OCI-LY1 (cell line): Measurements from ENCODE around the gene ZBTB17.

ENCODE experiments used
- H2AFZ ChIP-seq: fragments of 200-600 bp; sonication (generic), shearing (Covaris generic); 2 replicates; pipeline ENCODE4 v1.6.0; 2014; ENCODE audit warnings: antibody characterized with exemption, mild to moderate bottlenecking, low read length
- H3F3A ChIP-seq: fragments of 200-600 bp; sonication (generic), shearing (Covaris generic); 2 replicates; pipeline ENCODE4 v1.6.0; 2014; ENCODE audit warnings: mild to moderate bottlenecking, antibody characterized with exemption, low read length, moderate library complexity; ENCODE audit not compliant: insufficient read depth
- H3K27ac ChIP-seq: fragments of 200-600 bp; sonication (generic); 2 replicates; pipeline ENCODE4 v1.5.1; 2014; ENCODE audit warnings: low read length, mixed run types, mild to moderate bottlenecking, low read depth; ENCODE audit not compliant: poor library complexity, severe bottlenecking
- H3K27me3 ChIP-seq: fragments of 200-600 bp; sonication (generic); 2 replicates; pipeline ENCODE4 v1.6.0; 2014; ENCODE audit warnings: antibody characterized with exemption, mild to moderate bottlenecking, low read length, moderate library complexity; ENCODE audit not compliant: insufficient read depth
- H3K36me3 ChIP-seq: fragments of 200-600 bp; sonication (generic); 2 replicates; pipeline ENCODE4 v1.6.1; 2014; ENCODE audit warnings: mild to moderate bottlenecking, antibody characterized with exemption, low read length, moderate library complexity, mixed read lengths; ENCODE audit not compliant: insufficient read depth
- H3K4me1 ChIP-seq: fragments of 200-600 bp; sonication (generic); 2 replicates; pipeline ENCODE4 v1.5.1; 2014; ENCODE audit warnings: mild to moderate bottlenecking, low read length, moderate library complexity; ENCODE audit not compliant: insufficient read depth, severe bottlenecking
- H3K4me2 ChIP-seq: fragments of 200-600 bp; sonication (generic), shearing (Covaris generic); 2 replicates; pipeline ENCODE4 v1.6.1; 2014; ENCODE audit warnings: low read length
- H3K4me3 ChIP-seq: fragments of 200-600 bp; sonication (generic); 2 replicates; pipeline ENCODE4 v1.5.1; 2014; ENCODE audit warnings: low read length, low read depth, mild to moderate bottlenecking, mixed read lengths; ENCODE audit not compliant: poor library complexity, severe bottlenecking
- H3K79me2 ChIP-seq: fragments of 200-600 bp; shearing (Covaris generic); 2 replicates; pipeline ENCODE4 v1.6.1; 2016; ENCODE audit warnings: mixed run types, low read length, mixed read lengths; ENCODE audit not compliant: insufficient read depth
- H3K9ac ChIP-seq: fragments of 200-600 bp; sonication (generic), shearing (Covaris generic); 2 replicates; pipeline ENCODE4 v1.6.1; 2014; ENCODE audit warnings: mild to moderate bottlenecking, low read length, mixed read lengths
- H3K9me2 ChIP-seq: fragments of 200-600 bp; sonication (generic), shearing (Covaris generic); 2 replicates; pipeline ENCODE4 v1.6.1; 2014; ENCODE audit warnings: low read depth, mild to moderate bottlenecking, low read length, mixed read lengths
- H3K9me3 ChIP-seq: fragments of 200-600 bp; shearing (Covaris generic); 2 replicates; pipeline ENCODE4 v1.6.1; 2014; ENCODE audit warnings: low read length, mixed read lengths
- H4K20me1 ChIP-seq: fragments of 200-600 bp; sonication (generic), shearing (Covaris generic); 2 replicates; pipeline ENCODE4 v1.6.0; 2016; ENCODE audit warnings: mild to moderate bottlenecking, low read length; ENCODE audit not compliant: insufficient read depth
- CTCF ChIP-seq: fragments of 200-600 bp; sonication (generic), shearing (Covaris generic); IDR thresholded peaks from 2 replicates; pipeline ENCODE4 v1.5.1; 2017; ENCODE audit warnings: mild to moderate bottlenecking, antibody characterized with exemption, low read length, moderate library complexity, mixed read lengths
- EZH2 ChIP-seq: fragments of 200-600 bp; sonication (generic), shearing (Covaris generic); IDR thresholded peaks from 2 replicates; pipeline ENCODE4 v1.8.0; 2017; ENCODE audit warnings: borderline replicate concordance, mixed run types, mild to moderate bottlenecking, antibody characterized with exemption, low read length, moderate library complexity, mixed read lengths

The ZBTB17 gene

GRCh38 chr1:15958111-15958510 lies 17.8 kb downstream of the ZBTB17 start:
- H3K27me3 ChIP-seq, result no peaks in the 10 kb centered on the region
- no peaks in the 10 kb centered on the region for H3K9me2 ChIP-seq
- H3F3A ChIP-seq, result no peaks in the 10 kb centered on the region; the same call in 1 of the 2 replicates
- no peak overlapping the region for H3K4me3 ChIP-seq
- no peaks in the 10 kb centered on the region for H4K20me1 ChIP-seq
- no peak overlapping the region for H3K9ac ChIP-seq
- no peak overlapping the region for H3K4me2 ChIP-seq
- no peaks in the 10 kb centered on the region for H3K4me1 ChIP-seq
- H3K27ac ChIP-seq, result no peak overlapping the region
- no peaks in the 10 kb centered on the region for H3K9me3 ChIP-seq
- H3K36me3 ChIP-seq, result peaks cover 4% of the 10 kb centered on the region; the same call in 1 of the 2 replicates
- H3K79me2 ChIP-seq, result no peaks in the 10 kb centered on the region
- no peak for TF ChIP-seq EZH2
- no peak for TF ChIP-seq CTCF
- H2AFZ ChIP-seq, result no peak overlapping the region

- Histone ChIP-seq H2AFZ (no peak overlapping the region), H3K27ac (no peak overlapping the region), H3K36me3 (peaks cover 4% of the 10 kb centered on the region; the same call in 1 of the 2 replicates), H3K9me3 (no peaks in the 10 kb centered on the region), H3K4me1 (no peaks in the 10 kb centered on the region), H3K4me3 (no peak overlapping the region), H3K27me3 (no peaks in the 10 kb centered on the region), H3K79me2 (no peaks in the 10 kb centered on the region), H3K9ac (no peak overlapping the region), H3K4me2 (no peak overlapping the region), H3K9me2 (no peaks in the 10 kb centered on the region), H4K20me1 (no peaks in the 10 kb centered on the region), H3F3A (no peaks in the 10 kb centered on the region; the same call in 1 of the 2 replicates)
- TF ChIP-seq CTCF (peak; percentile 41; the same call in 1 of the 2 replicates), EZH2 (no peak)
Measured at GRCh38 chr1:15957221-15958095, 18.4 kb downstream of the ZBTB17 start.

GRCh38 chr1:15956150-15956549 lies 19.8 kb downstream of the ZBTB17 start:
- Histone ChIP-seq H3K4me1 (peaks cover 7% of the 10 kb centered on the region), H3K4me2 (no peak overlapping the region), H3K9me2 (no peaks in the 10 kb centered on the region)

More at GRCh38 chr1:15956150-15956549, 19.8 kb downstream of the ZBTB17 start:
- Histone ChIP-seq H3K4me3 (no peak overlapping the region), H3K9me3 (no peaks in the 10 kb centered on the region), H2AFZ (no peak overlapping the region), H3K27me3 (no peaks in the 10 kb centered on the region), H3K36me3 (peaks cover 4% of the 10 kb centered on the region; the same call in 1 of the 2 replicates), H3K79me2 (no peaks in the 10 kb centered on the region), H4K20me1 (no peaks in the 10 kb centered on the region), H3K9ac (no peak overlapping the region), H3K27ac (no peak overlapping the region), H3F3A (no peaks in the 10 kb centered on the region; the same call in 1 of the 2 replicates)
- no peak for TF ChIP-seq CTCF
- no peak for TF ChIP-seq EZH2
